Tibial nerve (tissue), 3 donors: ENCODE measurements around the gene DLEU7.

Experiments
- CTCF ChIP-seq, 5 experiments: fragments of 200-600 bp in 3 of 5; fragments of 450-650 bp in 2 of 5; sonication (generic) in 3 of 5; IDR thresholded peaks; one replicate each; pipeline ENCODE4 v1.5.1; 2016 to 2019; ENCODE audit warnings: antibody characterized with exemption in 5 of 5, mild to moderate bottlenecking in 3 of 5, moderate library complexity in 2 of 5
- POLR2A ChIP-seq, 2 donors: fragments of 450-650 bp; IDR thresholded peaks; one replicate each; pipeline ENCODE4 v1.6.1; 2017; ENCODE audit warnings: antibody characterized with exemption in 2 of 2, mild to moderate bottlenecking in 2 of 2, moderate library complexity in 2 of 2

GRCh38 chr13:50779443-50780200, 63.9 kb downstream of the DLEU7 start:
- no peak for TF ChIP-seq CTCF (IDR thresholded peaks at IDR 0.05)
- no peak for TF ChIP-seq POLR2A (IDR thresholded peaks at IDR 0.05)
